Right ventricle myocardium inferior (tissue), 1 donor: ENCODE measurements around the gene NFATC2. TPM values are rescaled to one million over a fixed set of nuclear protein-coding genes. Genes with fewer than 3 reads are reported as not detected.

Experiments used
- ATAC-seq: fragments of 200-7000 bp; cut with Tn5 transposase; one replicate; pipeline ENCODE4 v1.9.1; 2020; ENCODE audit warnings: mild to moderate bottlenecking, moderate library complexity
- DNase-seq: peaks from one replicate; pipeline ENCODE4 v3.0.0; 2021; ENCODE audit errors: missing footprints
- intact Hi-C: fragments of 100-400 bp; cut with DNase I; formaldehyde crosslinking; loops from one replicate; pipeline ENCODE4 v1.11.0; 2022
- total RNA-seq: library from RNA; stranded (reverse); fragmentation: NEBNext Ultra II Directional; extraction: Animal tissue kit (Norgen Biotek cat#: 25700); gene quantifications from one replicate; pipeline ENCODE4 v1.2.1, GENCODE V29; 2021
- donor health status: DM: no; HTN: yes; CAD: no; lungs with severe emphysema.

NFATC2 gene
- total RNA-seq, 1 donor from 2014 or later = 2.1 TPM

GRCh38 chr20:51398552-51398951, 144.0 kb downstream of the NFATC2 start:
- intact Hi-C loops = no loop called here
- DNase-seq = no peak
- no peak for ATAC-seq

- ATAC-seq = no peak
- intact Hi-C loops = no loop called here
- no peak for DNase-seq
Measured at GRCh38 chr20:51398083-51398482, 144.4 kb downstream of the NFATC2 start.

GRCh38 chr20:51397137-51397536, 145.4 kb downstream of the NFATC2 start:
- ATAC-seq (no peak), DNase-seq (no peak)
- intact Hi-C loops = no loop called here

DNA sequence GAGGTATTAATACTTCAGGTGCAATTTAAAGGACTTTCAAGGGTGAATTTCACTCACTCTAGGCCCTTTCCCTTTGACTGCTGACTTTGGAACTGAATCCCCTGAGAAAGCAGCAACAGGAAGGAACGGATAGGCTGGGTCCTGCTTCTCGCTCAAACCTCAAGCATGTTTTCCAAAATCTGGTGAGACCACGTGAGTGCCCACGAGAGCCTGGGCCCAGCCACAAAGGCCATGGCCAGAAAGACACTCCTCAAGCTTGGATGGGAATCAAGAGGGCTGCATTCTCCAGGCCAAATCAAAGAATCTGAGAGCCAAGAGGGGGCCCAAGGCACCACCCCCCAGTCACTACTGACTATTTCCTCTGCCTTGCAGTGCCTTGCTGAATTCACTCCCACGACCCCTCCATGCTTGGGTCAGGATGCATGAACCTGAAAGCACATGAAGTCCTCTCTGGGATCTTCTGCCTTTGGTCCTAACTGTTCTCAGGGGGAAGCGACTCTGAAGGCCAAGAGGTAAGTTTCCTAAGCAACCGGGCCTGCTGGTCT, 146.1 kb downstream of the NFATC2 start:
- DNase-seq (no peak), ATAC-seq (no peak)
- intact Hi-C loops = no loop called here

DNA sequence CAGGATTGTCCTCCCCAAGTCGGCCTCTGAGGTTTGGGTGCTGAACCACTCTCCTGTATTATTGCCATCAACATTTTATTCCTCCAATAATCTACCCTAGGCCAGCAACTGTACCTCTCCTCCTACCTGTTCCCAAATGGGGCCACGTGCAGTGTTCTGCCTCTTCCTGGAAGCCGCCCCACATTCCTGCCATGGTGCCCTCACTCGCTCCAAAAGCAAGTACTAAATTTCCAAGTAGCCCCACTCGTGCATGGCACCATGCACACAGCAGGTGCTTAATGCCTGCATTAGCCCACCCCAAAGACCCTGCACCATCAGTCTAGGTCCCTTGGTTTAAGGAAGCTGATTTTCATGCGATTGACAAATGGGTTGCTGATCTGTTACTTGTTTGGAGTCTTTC, 147.8 kb downstream of the NFATC2 start:
- no peak for DNase-seq
- intact Hi-C loops = no loop called here
- ATAC-seq = no peak

DNA sequence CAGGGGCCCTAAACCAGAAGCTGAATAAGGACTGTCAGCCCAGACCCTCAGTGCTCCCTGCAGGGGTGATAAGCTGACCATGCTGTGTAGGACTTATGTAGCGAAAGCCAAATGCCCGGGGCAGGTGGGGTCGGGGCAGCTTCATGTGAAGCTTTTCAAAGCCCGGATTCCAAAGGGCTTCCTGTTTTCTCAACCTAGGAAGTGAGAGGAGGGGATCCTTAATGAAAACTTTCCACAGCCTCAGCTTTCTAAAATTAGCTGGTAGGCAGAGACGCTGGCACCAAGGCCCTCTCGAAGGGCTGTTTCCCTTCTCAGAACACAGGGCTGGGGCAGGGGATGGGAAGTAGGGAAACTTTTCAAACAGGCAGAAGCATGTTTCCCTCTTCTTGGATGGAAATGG, 148.9 kb downstream of the NFATC2 start:
- ATAC-seq = no peak
- DNase-seq = no peak
- intact Hi-C loops = no loop called here

DNA sequence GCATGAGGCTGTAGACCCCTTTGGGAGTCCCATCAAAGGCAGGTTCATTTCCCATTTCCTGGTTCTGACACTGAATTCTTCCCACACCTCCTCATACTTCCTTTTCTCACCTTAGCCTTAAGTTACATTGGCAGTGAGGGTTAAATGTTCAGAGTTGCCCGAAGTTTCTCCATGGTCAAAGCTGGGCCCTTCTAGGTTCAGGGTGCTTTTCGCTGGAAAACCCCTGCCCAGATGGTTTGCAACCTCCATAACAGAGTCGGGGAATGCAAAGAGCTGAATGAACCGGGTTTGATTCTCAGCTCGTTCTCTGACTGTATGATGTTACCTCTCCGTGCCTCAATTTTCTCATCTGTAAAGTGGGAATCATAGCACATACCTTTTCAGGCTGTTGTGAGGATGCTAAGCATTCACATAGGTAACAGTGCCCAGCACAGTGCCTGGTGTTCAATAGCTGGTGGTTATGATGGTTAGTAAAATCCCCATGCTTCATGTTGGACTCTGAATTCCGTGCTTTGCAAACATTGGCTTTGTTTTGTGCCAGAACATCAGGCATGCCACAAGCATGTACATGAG, 149.8 kb downstream of the NFATC2 start:
- ATAC-seq = no peak
- DNase-seq = no peak
- intact Hi-C loops = no loop called here

GRCh38 chr20:51391926-51392325, 150.6 kb downstream of the NFATC2 start:
- ATAC-seq (no peak), DNase-seq (no peak)
- intact Hi-C loops = no loop called here

DNA sequence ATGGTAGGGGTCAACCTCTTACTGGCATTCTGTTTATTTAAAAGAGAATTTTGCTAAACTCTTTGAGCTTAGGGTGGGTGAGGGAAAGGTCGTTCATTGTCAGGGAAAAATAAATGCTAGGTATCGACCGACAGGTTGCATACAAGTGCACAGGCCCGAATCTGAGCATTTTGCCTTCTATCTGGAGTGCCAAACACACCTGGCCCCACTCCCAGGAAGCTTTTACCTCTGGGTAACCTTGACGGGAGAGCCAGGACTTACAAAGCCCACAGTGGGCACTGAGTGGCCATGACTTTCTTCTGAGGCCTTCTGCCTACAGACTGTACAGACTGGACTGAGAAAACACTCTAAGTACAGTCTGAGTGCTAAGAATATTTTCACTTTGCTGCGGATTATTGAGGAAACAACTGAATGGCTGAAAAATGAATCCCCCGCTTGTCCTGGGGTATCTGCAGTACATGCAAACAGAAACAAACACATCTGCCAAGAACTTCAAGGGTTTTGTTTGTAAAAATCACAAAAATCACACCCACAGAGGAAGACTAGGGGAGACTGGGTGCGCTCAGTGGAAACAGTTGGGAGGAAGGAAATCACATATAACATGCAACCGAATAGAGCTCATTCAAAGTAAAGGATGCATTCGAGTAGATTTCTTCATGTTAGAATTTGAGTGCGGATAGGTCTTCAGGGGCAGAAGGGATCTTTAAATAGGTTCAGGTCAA, 152.8 kb downstream of the NFATC2 start:
- ATAC-seq (no peak), DNase-seq (no peak)
- intact Hi-C loops = loop anchor here (5.0 kb wide), 3 partner anchors 68 to 173 kb away; no protein-coding TSS in a partner anchor

- DNase-seq (no peak), ATAC-seq (no peak)
- intact Hi-C loops = loop anchor here (5.0 kb wide), 3 partner anchors 68 to 173 kb away; no protein-coding TSS in a partner anchor
Measured at GRCh38 chr20:51388756-51389542, 153.6 kb downstream of the NFATC2 start.

DNA sequence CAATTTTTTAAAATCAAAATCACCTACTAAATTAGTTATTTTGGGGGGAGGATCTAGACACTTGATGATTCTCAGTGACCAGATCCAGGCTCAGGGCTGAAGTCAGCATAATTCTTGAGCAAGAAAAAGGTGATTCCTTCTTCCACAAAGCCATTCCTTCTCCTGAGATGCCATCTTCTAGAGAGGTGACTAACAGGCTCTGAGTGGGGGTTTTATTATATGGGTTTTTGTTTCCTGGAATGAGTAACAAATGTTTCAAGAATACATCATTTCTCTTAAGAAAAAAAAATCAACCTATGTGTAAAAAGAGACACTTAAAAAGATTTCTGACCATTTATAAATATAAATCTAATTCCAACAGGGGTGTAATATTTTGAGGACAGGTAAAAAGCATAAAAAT, 154.3 kb downstream of the NFATC2 start:
- ATAC-seq (no peak), DNase-seq (no peak)
- intact Hi-C loops = loop anchor here (5.0 kb wide), 3 partner anchors 69 to 174 kb away; no protein-coding TSS in a partner anchor

- intact Hi-C loops = loop anchor here (5.0 kb wide), 3 partner anchors 70 to 175 kb away; no protein-coding TSS in a partner anchor
- DNase-seq (no peak), ATAC-seq (no peak)
Measured at GRCh38 chr20:51387125-51387875, 155.2 kb downstream of the NFATC2 start.

- DNase-seq = no peak
- ATAC-seq = no peak
- intact Hi-C loops = loop anchor here (5.0 kb wide), 3 partner anchors 71 to 176 kb away; no protein-coding TSS in a partner anchor
Measured at GRCh38 chr20:51386586-51386985, 155.9 kb downstream of the NFATC2 start.

GRCh38 chr20:51385646-51386530, 156.6 kb downstream of the NFATC2 start:
- intact Hi-C loops = loop anchor here (2.0 to 5.0 kb wide), 4 partner anchors 71 to 209 kb away; no protein-coding TSS in a partner anchor
- no peak for DNase-seq
- ATAC-seq = peak; percentile 39

GRCh38 chr20:51384875-51385274, 157.6 kb downstream of the NFATC2 start:
- DNase-seq = no peak
- no peak for ATAC-seq
- intact Hi-C loops = loop anchor here (2.0 to 5.0 kb wide), 4 partner anchors 72 to 210 kb away; no protein-coding TSS in a partner anchor

DNA sequence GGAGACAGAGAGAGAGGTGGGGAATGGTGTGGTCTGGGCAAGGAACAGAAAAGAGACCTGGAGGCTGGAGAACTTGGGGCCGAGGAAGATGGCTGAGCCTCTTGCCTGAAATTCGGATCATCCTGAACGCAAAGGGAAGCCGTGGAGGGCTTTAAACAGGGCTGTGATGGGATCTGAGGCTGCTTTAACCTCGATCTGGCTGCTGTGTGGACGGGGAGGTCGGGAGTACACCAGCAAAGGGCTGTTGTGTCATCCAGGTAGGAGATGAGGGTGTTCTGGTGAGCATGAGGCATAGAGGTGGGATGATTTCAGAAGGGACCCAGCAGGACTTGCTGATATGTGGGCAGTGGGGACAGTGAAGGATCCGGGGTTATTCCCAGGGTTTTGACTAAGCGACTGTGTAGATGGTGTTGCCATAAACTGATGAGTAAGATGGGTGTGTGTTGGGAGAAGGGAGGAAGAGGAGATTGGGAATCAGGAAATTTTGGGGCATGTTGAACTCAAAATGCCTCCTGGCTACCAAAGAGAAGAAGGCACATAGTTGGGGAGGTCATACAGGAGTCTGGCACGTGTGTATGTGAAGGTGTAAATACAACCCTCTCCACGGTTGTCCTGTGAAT, 158.5 kb downstream of the NFATC2 start:
- DNase-seq (no peak), ATAC-seq (no peak)
- intact Hi-C loops = loop anchor here (2.0 kb wide), 1 partner anchor 211 kb away; no protein-coding TSS in a partner anchor
